AG08396 (cell line): Measurements from ENCODE around the gene NANP.
A peak's percentile ranks its signal among the peaks of the same experiment; 100 is the strongest.
"Not testable (repeated sequence)": the region's sequence is repeated elsewhere in the genome, so short reads cannot be mapped to it uniquely, and the experiment has no call there.

ENCODE experiments used
- DNase-seq: peaks from one replicate; pipeline ENCODE4 v3.0.0; 2012; ENCODE audit warnings: low spot score, mixed read lengths

NANP gene

GRCh38 chr20:25623736-25624499, at the start of gene NANP:
TSS of gene NANP (minus strand) at chr20:25624014. CDS start at chr20:25623948, 66 bp downstream.
- DNase-seq: peak; percentile 99

- DNase-seq: no peak
Observed at GRCh38 chr20:25672659-25673235, 48.9 kb upstream of the NANP start.

GRCh38 chr20:25669826-25670422, 46.1 kb upstream of the NANP start:
- peak; percentile 60 for DNase-seq

GRCh38 chr20:25668446-25668845, 44.6 kb upstream of the NANP start:
- no peak for DNase-seq

GRCh38 chr20:25659999-25660398, 36.2 kb upstream of the NANP start:
- DNase-seq: no peak

- DNase-seq: no peak
Observed at GRCh38 chr20:25654487-25654886, 30.7 kb upstream of the NANP start.

- DNase-seq: not testable (repeated sequence)
Observed at GRCh38 chr20:25652866-25653265, 29.1 kb upstream of the NANP start.

GRCh38 chr20:25644814-25645213, 21.0 kb upstream of the NANP start:
- DNase-seq: no peak

- DNase-seq: no peak
Observed at GRCh38 chr20:25643716-25644115, 19.9 kb upstream of the NANP start.

- no peak for DNase-seq
Observed at GRCh38 chr20:25637247-25637646, 13.4 kb upstream of the NANP start.

GRCh38 chr20:25632940-25633790, 9.4 kb upstream of the NANP start:
- no peak for DNase-seq

- DNase-seq: not testable (repeated sequence)
Observed at GRCh38 chr20:25630615-25631014, 6.8 kb upstream of the NANP start.

GRCh38 chr20:25629816-25630499, 6.1 kb upstream of the NANP start:
- DNase-seq: no peak

- DNase-seq: no peak
Observed at GRCh38 chr20:25626779-25627178, 3.0 kb upstream of the NANP start.

- no peak for DNase-seq
Observed at GRCh38 chr20:25624500-25624939, 706 bp upstream of the NANP start.

GRCh38 chr20:25623225-25623735, 534 bp downstream of the NANP start:
- DNase-seq: peak; percentile 68

- no peak for DNase-seq
Observed at GRCh38 chr20:25622450-25623224, 1.2 kb downstream of the NANP start.

- no peak for DNase-seq
Observed at GRCh38 chr20:25622049-25622448, 1.8 kb downstream of the NANP start.

GRCh38 chr20:25619514-25619913, 4.3 kb downstream of the NANP start:
- DNase-seq: no peak

- DNase-seq: no peak
Observed at GRCh38 chr20:25608774-25609173, 15.0 kb downstream of the NANP start.
